PC-3 (cell line): ENCODE measurements around the gene NUP133. TPM values are rescaled to one million over a fixed set of nuclear protein-coding genes. Genes with fewer than 3 reads are reported as not detected.

Experiments used
- ATAC-seq: fragments of 200-7000 bp; cut with Tn5 transposase; 2 replicates; pipeline ENCODE4 v1.9.1; 2020; ENCODE audit warnings: mild to moderate bottlenecking, moderate library complexity
- BruUV-seq: library from RNA; stranded (reverse); fragments of 400-500 nt; replicated peaks from 2 replicates; lab custom pipeline; 2021; lab: Mats Ljungman, UMichigan
- CTCF ChIA-PET: fragments of 300-600 bp; sonication (Branson Sonifier 250); formaldehyde crosslinking; loops from one replicate; lab custom pipeline; 2022; ENCODE audit warnings: antibody characterized with exemption; lab: Charles Lee
- POLR2A ChIA-PET: fragments of 300-600 bp; sonication (Branson Sonifier 250); formaldehyde crosslinking; loops from one replicate; lab custom pipeline; 2022; ENCODE audit warnings: antibody characterized with exemption; ENCODE audit not compliant: unreplicated experiment; lab: Charles Lee
- DNase-seq: peaks from one replicate; pipeline ENCODE4 v3.0.0-alpha.2; 2015
- H2AFZ ChIP-seq: fragments of 300-600 bp; sonication (generic); 2 replicates; pipeline ENCODE4 v1.6.0; 2016; ENCODE audit warnings: antibody characterized with exemption, low read length
- H3F3A ChIP-seq: fragments of 300-600 bp; sonication (generic); one replicate; pipeline ENCODE4 v1.6.0; 2017; ENCODE audit warnings: antibody characterized with exemption, low read length, control low read depth, mild to moderate bottlenecking; ENCODE audit not compliant: unreplicated experiment
- H3K27ac ChIP-seq: fragments of 300-600 bp; sonication (generic); 2 replicates; pipeline ENCODE4 v1.5.1; 2016; ENCODE audit warnings: mild to moderate bottlenecking, low read length
- H3K27me3 ChIP-seq: fragments of 300-600 bp; sonication (generic); 2 replicates; pipeline ENCODE4 v1.6.1; 2016; ENCODE audit warnings: low read length, mixed read lengths
- H3K36me3 ChIP-seq: fragments of 300-600 bp; sonication (generic); 2 replicates; pipeline ENCODE4 v1.6.1; 2016; ENCODE audit warnings: low read depth, mixed run types, low read length, mixed read lengths
- H3K4me1 ChIP-seq: fragments of 300-600 bp; sonication (generic); 2 replicates; pipeline ENCODE4 v1.5.1; 2016; ENCODE audit warnings: low read length; ENCODE audit not compliant: insufficient read depth
- H3K4me2 ChIP-seq: fragments of 300-600 bp; sonication (generic); 2 replicates; pipeline ENCODE4 v1.6.0; 2016; ENCODE audit warnings: low read length
- H3K4me3 ChIP-seq: fragments of 300-600 bp; sonication (generic); 2 replicates; pipeline ENCODE4 v1.5.1; 2016; ENCODE audit warnings: mild to moderate bottlenecking, low read length, mixed read lengths
- H3K79me2 ChIP-seq: fragments of 300-600 bp; sonication (generic); 2 replicates; pipeline ENCODE4 v1.6.1; 2017; ENCODE audit warnings: low read length, mixed read lengths
- H3K9ac ChIP-seq: fragments of 300-600 bp; sonication (generic); 2 replicates; pipeline ENCODE4 v1.6.0; 2016; ENCODE audit warnings: mild to moderate bottlenecking, low read length
- H3K9me2 ChIP-seq: fragments of 300-600 bp; sonication (generic); replicated peaks from 2 replicates; pipeline ENCODE4 v1.6.1; 2016; ENCODE audit warnings: mixed run types, low read length, mixed read lengths
- H3K9me3 ChIP-seq: fragments of 300-600 bp; sonication (generic); 2 replicates; pipeline ENCODE4 v1.6.1; 2016; ENCODE audit warnings: low read length, mixed read lengths
- H4K20me1 ChIP-seq: fragments of 300-600 bp; sonication (generic); 2 replicates; pipeline ENCODE4 v1.6.1; 2016; ENCODE audit warnings: low read length, mixed read lengths
- CTCF ChIP-seq: fragments of 300-600 bp; sonication (generic); conservative IDR thresholded peaks from 2 replicates; pipeline ENCODE4 v1.5.1; 2017; ENCODE audit warnings: antibody characterized with exemption, low read depth, mild to moderate bottlenecking, low read length
- EZH2 ChIP-seq: fragments of 300-600 bp; sonication (generic); IDR thresholded peaks from one replicate; pipeline ENCODE4 v1.6.1; 2017; ENCODE audit warnings: antibody characterized with exemption, mild to moderate bottlenecking, low read length; ENCODE audit not compliant: unreplicated experiment
- EZH2phosphoT487 ChIP-seq: fragments of 300-600 bp; sonication (generic); IDR thresholded peaks from 2 replicates; pipeline ENCODE4 v1.6.1; 2018; ENCODE audit warnings: mild to moderate bottlenecking, antibody characterized with exemption, low read length, borderline replicate concordance
- intact Hi-C: fragments of 100-400 bp; cut with micrococcal nuclease; formaldehyde crosslinking; loops from 2 replicates; pipeline ENCODE4 v1.9.0; 2023
- total RNA-seq: library from RNA; depleted of rRNA; stranded (reverse); fragments of >200 nt; gene quantifications from 2 replicates; pipeline ENCODE4 v1.2.3, GENCODE V29; 2014

Gene NUP133
- total RNA-seq, 1 experiment from 2014 or later: 63.6 TPM

GRCh38 chr1:229466887-229467286 is 41.3 kb downstream of the NUP133 start:
- DNase-seq: no peak
- Histone ChIP-seq H4K20me1 (0 out of 2 replicates have a peak, but pooled peaks cover 4% of the 10 kb centered on the region), H2AFZ (no peak overlapping the region), H3K4me2 (no peak overlapping the region), H3K4me1 (no peaks in the 10 kb centered on the region), H3K4me3 (no peak overlapping the region), H3K9me3 (no peaks in the 10 kb centered on the region), H3K79me2 (no peaks in the 10 kb centered on the region), H3K9ac (no peak overlapping the region), H3F3A (no peaks in the 10 kb centered on the region), H3K27me3 (no peaks in the 10 kb centered on the region), H3K9me2 (no peaks in the 10 kb centered on the region), H3K27ac (no peak overlapping the region), H3K36me3 (peaks cover 48% of the 10 kb centered on the region)
- BruUV-seq: no TSS peak
- ChIA-PET CTCF (no interaction called here), POLR2A (no interaction called here)
- intact Hi-C loops: no loop called here
- no peak for TF ChIP-seq CTCF
- no peak for TF ChIP-seq EZH2phosphoT487
- TF ChIP-seq EZH2: no peak
- no peak for ATAC-seq

GRCh38 chr1:229464672-229465071 is 43.5 kb downstream of the NUP133 start:
- POLR2A ChIA-PET: no interaction called here
- intact Hi-C loops: no loop called here
- 0 out of 2 replicates have a peak, but pooled peaks cover 4% of the 10 kb centered on the region for H4K20me1 ChIP-seq
- no peak overlapping the region for H3K4me3 ChIP-seq
- no peak overlapping the region for H3K27ac ChIP-seq
- H2AFZ ChIP-seq: no peak overlapping the region
- CTCF ChIA-PET: no interaction called here
- no TSS peak for BruUV-seq
- peaks cover 57% of the 10 kb centered on the region for H3K36me3 ChIP-seq
- no peaks in the 10 kb centered on the region for H3K27me3 ChIP-seq
- no peaks in the 10 kb centered on the region for H3K4me1 ChIP-seq
- no peak for ATAC-seq
- H3K79me2 ChIP-seq: no peaks in the 10 kb centered on the region
- no peaks in the 10 kb centered on the region for H3K9me2 ChIP-seq
- H3F3A ChIP-seq: no peaks in the 10 kb centered on the region
- no peak overlapping the region for H3K4me2 ChIP-seq
- TF ChIP-seq CTCF: no peak
- no peak for TF ChIP-seq EZH2
- no peak for TF ChIP-seq EZH2phosphoT487
- no peaks in the 10 kb centered on the region for H3K9me3 ChIP-seq
- DNase-seq: no peak
- H3K9ac ChIP-seq: no peak overlapping the region

- no peak for ATAC-seq
- Histone ChIP-seq H3K4me3 (no peak overlapping the region), H3F3A (no peaks in the 10 kb centered on the region), H3K9me3 (no peaks in the 10 kb centered on the region), H3K79me2 (no peaks in the 10 kb centered on the region), H3K27me3 (no peaks in the 10 kb centered on the region), H3K9ac (no peak overlapping the region), H2AFZ (no peak overlapping the region), H3K36me3 (peaks cover 60% of the 10 kb centered on the region), H3K4me2 (no peak overlapping the region), H4K20me1 (no peaks in the 10 kb centered on the region), H3K9me2 (no peaks in the 10 kb centered on the region), H3K27ac (no peak overlapping the region), H3K4me1 (0 out of 2 replicates have a peak, but pooled peaks cover 2% of the 10 kb centered on the region)
- BruUV-seq: no TSS peak
- no peak for DNase-seq
- intact Hi-C loops: no loop called here
- TF ChIP-seq EZH2: no peak
- TF ChIP-seq CTCF: no peak
- ChIA-PET CTCF (no interaction called here), POLR2A (no interaction called here)
Measured at GRCh38 chr1:229461032-229461668, 47.0 kb downstream of the NUP133 start.
